T-helper 17 cell (primary cell): ENCODE measurements around the gene RLN2. TPM values are rescaled to one million over a fixed set of nuclear protein-coding genes. Genes with fewer than 3 reads are reported as not detected.

Experiments
- ATAC-seq: fragments of 150-1000 bp; cut with Tn5 transposase; 2 replicates; pipeline ENCODE4 v1.10.0; 2021; ENCODE audit warnings: mild to moderate bottlenecking, moderate library complexity
- DNase-seq, 3 donors: peaks; one replicate each; pipeline versions ENCODE4 v3.0.0 to v3.0.0-alpha.2; 2020 to 2021
- H3K9me3 ChIP-seq: one replicate; pipeline ENCODE4 v1.7.0; 2013; ENCODE audit warnings: low read length, mild to moderate bottlenecking; ENCODE audit not compliant: control insufficient read depth, poor library complexity, severe bottlenecking
- H3K27ac Mint-ChIP-seq: one replicate; pipeline ENCODE4 v1.8.0; 2022; ENCODE audit warnings: mild to moderate bottlenecking, moderate library complexity, mixed read lengths
- H3K27me3 Mint-ChIP-seq: one replicate; pipeline ENCODE4 v1.8.0; 2022; ENCODE audit warnings: mixed read lengths
- H3K36me3 Mint-ChIP-seq: one replicate; pipeline ENCODE4 v1.8.0; 2022; ENCODE audit warnings: low read depth, mixed read lengths
- H3K4me1 Mint-ChIP-seq: one replicate; pipeline ENCODE4 v1.8.0; 2022; ENCODE audit warnings: mild to moderate bottlenecking, mixed read lengths
- H3K4me3 Mint-ChIP-seq: one replicate; pipeline ENCODE4 v1.8.0; 2022; ENCODE audit warnings: mild to moderate bottlenecking, moderate library complexity, mixed read lengths
- total RNA-seq, 4 donors: library from RNA in 2 of 4; stranded (reverse) in 2 of 4; gene quantifications; one replicate each; pipeline ENCODE4 v1.2.3 and lab custom pipeline; 2022 to 2026

Gene RLN2
- total RNA-seq, 2 donors from 2014 or later = 1.3 to 1.8 TPM

DNA sequence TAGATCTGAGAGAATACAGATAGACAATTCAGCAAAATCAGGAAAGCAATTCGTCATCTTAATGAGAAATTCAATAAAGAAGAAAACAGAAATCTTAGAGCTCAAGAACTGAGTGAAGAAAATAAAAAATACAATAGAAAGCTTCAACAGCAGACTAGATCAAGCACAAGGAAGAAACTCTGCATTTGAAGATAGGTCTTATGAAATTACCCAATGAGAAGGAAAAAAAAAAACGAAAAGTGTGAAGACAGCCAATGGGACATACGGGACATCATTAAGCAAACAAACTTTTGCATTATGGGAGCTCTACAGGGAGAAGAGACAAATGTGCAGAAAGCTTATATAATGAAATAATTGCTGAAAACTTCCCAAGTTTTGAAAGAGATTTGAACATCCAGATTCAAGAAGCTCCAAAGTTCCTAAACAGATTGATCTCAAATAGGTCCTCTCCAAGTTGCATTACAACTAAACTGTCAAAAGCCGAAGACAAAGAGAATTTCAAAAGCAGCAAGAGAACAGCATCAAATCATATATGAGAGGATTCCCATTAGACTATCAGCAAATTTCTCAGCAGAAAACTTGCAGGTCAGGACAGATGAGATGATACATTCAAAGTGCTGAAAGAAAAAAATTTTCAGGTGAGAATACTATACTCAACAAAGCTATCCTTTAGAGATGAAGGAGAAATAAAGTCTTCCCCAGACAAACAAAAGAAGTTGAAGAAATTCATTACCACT lies 10.8 kb upstream of the RLN2 start:
- Mint-ChIP-seq H3K4me3 (no peak overlapping the region), H3K4me1 (no peaks in the 10 kb centered on the region), H3K27ac (no peak overlapping the region), H3K27me3 (no peaks in the 10 kb centered on the region), H3K36me3 (peaks cover 14% of the 10 kb centered on the region)
- DNase-seq (no peak), ATAC-seq (no peak)
- peaks cover 8% of the 10 kb centered on the region for H3K9me3 ChIP-seq

DNA sequence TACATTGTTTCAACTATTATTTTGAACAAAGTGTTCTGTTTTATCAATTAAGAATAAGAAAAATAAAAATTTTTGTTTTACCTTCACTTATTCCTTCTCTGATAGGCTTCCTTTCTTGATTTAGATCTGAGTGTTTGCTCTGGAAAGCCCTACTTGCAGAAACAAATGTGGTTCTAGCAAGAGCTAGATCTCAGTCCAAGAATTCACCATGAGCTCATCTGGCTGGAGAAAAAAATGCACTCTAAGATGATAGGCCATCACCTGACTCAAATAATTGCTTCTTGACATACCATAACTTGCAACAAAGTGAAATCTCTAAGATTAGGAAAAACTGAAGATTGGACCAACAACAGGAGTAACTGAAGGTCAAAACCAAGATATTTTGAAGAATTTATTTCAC lies 6.3 kb upstream of the RLN2 start:
- H3K36me3 Mint-ChIP-seq = peaks cover 9% of the 10 kb centered on the region
- no peaks in the 10 kb centered on the region for H3K27me3 Mint-ChIP-seq
- DNase-seq (no peak), ATAC-seq (no peak)
- H3K4me1 Mint-ChIP-seq = peaks cover 16% of the 10 kb centered on the region
- no peak overlapping the region for H3K4me3 Mint-ChIP-seq
- no peak overlapping the region for H3K27ac Mint-ChIP-seq
- peaks cover 8% of the 10 kb centered on the region for H3K9me3 ChIP-seq

DNA sequence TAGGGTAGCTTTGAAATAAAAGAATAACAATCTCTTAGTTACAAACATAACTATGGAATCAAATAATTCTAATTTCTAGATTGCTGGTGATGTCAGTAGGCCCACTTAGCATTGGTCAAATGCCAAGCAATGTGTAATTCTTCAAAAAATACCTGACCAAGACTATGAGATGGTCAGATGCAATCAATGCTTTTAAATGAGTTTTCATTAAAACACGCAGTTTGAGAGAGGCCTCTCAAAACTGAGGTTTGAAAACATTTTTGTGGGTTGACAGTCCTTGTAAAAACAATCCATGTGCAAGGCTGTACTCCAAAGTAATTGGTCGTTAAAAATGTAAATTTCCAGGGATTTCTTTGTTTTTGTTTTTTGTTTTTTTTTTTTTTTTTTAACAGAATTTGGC lies 1.2 kb upstream of the RLN2 start:
- Mint-ChIP-seq H3K36me3 (peaks cover 3% of the 10 kb centered on the region), H3K4me3 (no peak overlapping the region), H3K4me1 (peaks cover 27% of the 10 kb centered on the region), H3K27me3 (no peaks in the 10 kb centered on the region), H3K27ac (no peak overlapping the region)
- H3K9me3 ChIP-seq = no peaks in the 10 kb centered on the region
- DNase-seq (no peak), ATAC-seq (no peak)

DNA sequence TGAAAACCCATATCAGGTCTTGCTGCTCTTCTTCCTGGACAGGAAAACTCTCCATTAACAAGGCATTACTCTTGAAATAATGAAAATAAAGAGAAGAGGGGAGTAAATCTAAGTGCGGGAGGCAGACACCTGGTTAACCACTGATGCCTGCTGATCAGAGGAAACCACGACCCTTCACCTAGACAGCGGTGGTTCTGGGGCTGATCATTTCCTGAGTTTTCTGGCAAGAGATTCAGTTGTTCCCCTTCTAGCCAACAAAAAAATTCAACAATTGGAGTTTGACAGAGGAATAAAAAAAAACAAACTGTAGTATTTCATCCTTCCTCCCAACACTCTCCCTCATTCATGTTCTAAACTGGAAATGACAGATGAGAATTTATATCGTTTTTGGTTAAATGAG lies 3.0 kb downstream of the RLN2 start:
- H3K36me3 Mint-ChIP-seq = no peaks in the 10 kb centered on the region
- H3K4me3 Mint-ChIP-seq = no peak overlapping the region
- H3K9me3 ChIP-seq = no peaks in the 10 kb centered on the region
- H3K27ac Mint-ChIP-seq = peak overlapping the region; percentile 29
- DNase-seq (no peak), ATAC-seq (peak; percentile 17)
- peaks cover 13% of the 10 kb centered on the region for H3K4me1 Mint-ChIP-seq
- no peaks in the 10 kb centered on the region for H3K27me3 Mint-ChIP-seq

DNA sequence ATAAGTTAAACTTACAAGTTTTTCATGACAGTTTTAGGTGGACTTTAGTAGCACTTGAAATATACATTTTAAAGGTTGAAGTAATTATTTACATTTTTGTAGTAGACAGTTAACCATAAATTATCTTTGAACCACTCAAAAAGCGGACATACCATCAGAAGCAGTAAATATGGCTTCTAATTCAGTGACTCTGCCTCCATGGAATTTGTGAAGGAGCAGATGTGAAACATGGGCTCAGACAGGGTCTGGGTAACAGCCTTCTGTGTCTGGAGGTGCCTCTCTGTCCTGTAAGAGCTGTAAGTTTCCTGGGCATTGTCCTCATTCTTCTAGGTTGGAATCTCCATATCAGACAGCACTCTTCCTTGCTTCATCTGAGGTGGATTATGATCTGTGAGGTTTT lies 12.4 kb downstream of the RLN2 start:
- no peak for DNase-seq
- Mint-ChIP-seq H3K4me3 (no peak overlapping the region), H3K36me3 (peaks cover 2% of the 10 kb centered on the region), H3K4me1 (no peaks in the 10 kb centered on the region), H3K27ac (no peak overlapping the region), H3K27me3 (no peaks in the 10 kb centered on the region)
- no peak for ATAC-seq
- no peaks in the 10 kb centered on the region for H3K9me3 ChIP-seq

DNA sequence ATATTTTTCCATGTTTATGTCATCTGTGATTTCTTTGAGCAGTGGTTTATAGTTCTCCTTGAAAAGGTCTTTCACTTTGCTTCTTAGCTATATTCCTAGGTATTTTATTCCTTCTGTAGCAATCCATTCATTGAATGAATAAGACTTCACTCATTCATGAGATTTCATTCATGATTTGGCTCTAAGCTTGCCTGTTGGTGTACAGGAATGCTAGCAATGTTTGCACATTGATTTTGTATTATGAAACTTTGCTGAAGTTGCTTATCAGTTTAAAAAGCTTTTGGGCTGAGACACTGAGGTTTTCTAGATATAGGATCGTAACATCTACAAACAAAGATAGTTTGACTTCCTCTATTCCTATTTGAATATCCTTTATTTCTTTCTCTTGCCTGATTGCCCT lies 15.9 kb downstream of the RLN2 start:
- no peaks in the 10 kb centered on the region for H3K9me3 ChIP-seq

DNA sequence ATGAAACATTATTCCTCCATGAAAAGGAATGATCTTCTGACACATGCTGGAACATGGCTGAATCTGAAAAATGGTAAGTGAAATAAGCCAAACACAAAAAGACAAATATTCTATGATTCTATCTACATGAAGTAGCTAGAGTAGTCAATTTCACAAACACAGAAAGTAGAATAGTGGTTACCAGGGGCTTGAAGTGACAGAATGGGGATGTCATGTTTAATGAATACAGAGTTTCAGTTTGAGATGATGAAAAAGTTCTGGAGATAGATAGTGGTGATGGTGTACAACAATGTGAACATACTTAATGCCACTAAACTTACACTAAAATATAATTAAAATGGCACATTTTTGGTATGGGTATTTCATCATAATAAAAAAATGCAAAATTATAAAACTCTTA lies 18.3 kb downstream of the RLN2 start:
- Mint-ChIP-seq H3K27me3 (no peaks in the 10 kb centered on the region), H3K36me3 (no peaks in the 10 kb centered on the region), H3K27ac (no peak overlapping the region), H3K4me1 (peaks cover 2% of the 10 kb centered on the region), H3K4me3 (no peak overlapping the region)
- ATAC-seq = no peak
- H3K9me3 ChIP-seq = no peaks in the 10 kb centered on the region
- no peak for DNase-seq

More for the DNA sequence above, 15.9 kb downstream of the RLN2 start:
- ATAC-seq (no peak), DNase-seq (no peak)
- H3K27me3 Mint-ChIP-seq = no peaks in the 10 kb centered on the region
- H3K4me1 Mint-ChIP-seq = peaks cover 2% of the 10 kb centered on the region
- H3K36me3 Mint-ChIP-seq = no peaks in the 10 kb centered on the region
- H3K4me3 Mint-ChIP-seq = no peak overlapping the region
- H3K27ac Mint-ChIP-seq = no peak overlapping the region

DNA sequence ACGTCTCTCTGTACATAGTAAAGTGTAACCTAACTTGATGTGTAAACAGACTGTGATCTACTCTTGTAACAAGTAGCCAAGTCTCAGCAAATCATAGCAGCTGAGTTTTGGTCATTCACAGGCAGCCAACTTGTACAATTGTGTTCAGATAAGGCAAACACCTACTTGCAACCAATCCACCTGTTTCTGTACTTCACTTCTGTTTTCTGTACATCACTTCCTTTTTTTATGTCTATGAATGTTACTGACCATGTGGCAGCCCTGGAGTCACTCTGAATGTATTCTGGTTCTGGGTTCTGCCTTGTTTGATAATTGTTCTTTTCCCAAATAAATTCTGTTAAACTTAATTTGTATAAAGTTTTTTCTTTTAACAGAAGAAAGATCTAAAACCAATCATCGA lies 26.0 kb downstream of the RLN2 start:
- Mint-ChIP-seq H3K4me3 (no peak overlapping the region), H3K27me3 (no peaks in the 10 kb centered on the region), H3K27ac (no peak overlapping the region), H3K4me1 (no peaks in the 10 kb centered on the region), H3K36me3 (no peaks in the 10 kb centered on the region)
- no peak for DNase-seq
- no peak for ATAC-seq
- H3K9me3 ChIP-seq = no peaks in the 10 kb centered on the region

DNA sequence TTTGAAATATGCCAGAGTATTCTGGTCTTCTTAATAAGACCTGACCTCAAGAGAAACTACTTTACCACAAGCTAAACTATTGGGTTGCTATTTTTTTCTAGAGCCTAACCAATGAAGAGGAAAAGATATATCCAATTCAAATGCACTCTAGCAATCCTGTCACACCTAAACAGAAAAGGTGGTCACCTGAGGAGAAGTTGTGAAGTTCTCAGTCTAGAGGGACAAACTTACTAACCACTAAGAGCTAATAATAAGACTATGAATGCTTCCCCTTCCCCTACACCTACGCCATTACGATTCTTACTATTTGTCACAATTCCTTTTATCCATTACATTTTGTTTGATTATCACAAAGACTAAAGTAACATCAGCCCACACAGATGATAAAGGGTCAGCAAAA lies 29.7 kb downstream of the RLN2 start:
- ATAC-seq = no peak
- H3K27ac Mint-ChIP-seq = no peak overlapping the region

DNA sequence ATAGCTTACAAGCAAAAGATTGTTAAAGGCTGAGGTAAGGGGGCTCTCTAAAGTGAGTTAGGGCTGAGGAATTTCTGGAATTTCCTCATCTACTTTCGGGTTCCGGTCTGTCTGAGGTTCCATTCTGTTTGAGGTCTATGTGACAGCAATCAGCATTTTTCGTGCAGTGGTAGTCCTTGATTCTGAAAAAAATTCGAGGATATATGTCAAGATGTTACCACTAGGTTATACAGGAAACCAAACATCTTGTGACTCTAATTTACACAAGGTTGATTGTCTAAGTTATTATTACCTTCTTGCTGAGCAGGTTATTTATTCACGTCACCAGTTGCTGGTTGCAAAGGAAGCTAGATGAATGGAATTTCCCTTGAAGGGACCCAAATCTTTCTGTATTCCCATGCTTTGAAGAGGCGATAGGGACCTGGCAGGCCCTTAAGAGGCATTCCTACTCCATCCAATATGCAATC lies 35.2 kb downstream of the RLN2 start:
- peaks cover 10% of the 10 kb centered on the region for H3K27me3 Mint-ChIP-seq
- H3K4me1 Mint-ChIP-seq = peaks cover 8% of the 10 kb centered on the region
- ATAC-seq (no peak), DNase-seq (no peak)
- H3K36me3 Mint-ChIP-seq = no peaks in the 10 kb centered on the region
- no peak overlapping the region for H3K4me3 Mint-ChIP-seq
- no peaks in the 10 kb centered on the region for H3K9me3 ChIP-seq
- H3K27ac Mint-ChIP-seq = no peak overlapping the region

More for the DNA sequence above, 29.7 kb downstream of the RLN2 start:
- H3K27me3 Mint-ChIP-seq = peaks cover 10% of the 10 kb centered on the region
- no peaks in the 10 kb centered on the region for H3K4me1 Mint-ChIP-seq
- no peaks in the 10 kb centered on the region for H3K9me3 ChIP-seq
- no peaks in the 10 kb centered on the region for H3K36me3 Mint-ChIP-seq
- H3K4me3 Mint-ChIP-seq = no peak overlapping the region
- DNase-seq = no peak

DNA sequence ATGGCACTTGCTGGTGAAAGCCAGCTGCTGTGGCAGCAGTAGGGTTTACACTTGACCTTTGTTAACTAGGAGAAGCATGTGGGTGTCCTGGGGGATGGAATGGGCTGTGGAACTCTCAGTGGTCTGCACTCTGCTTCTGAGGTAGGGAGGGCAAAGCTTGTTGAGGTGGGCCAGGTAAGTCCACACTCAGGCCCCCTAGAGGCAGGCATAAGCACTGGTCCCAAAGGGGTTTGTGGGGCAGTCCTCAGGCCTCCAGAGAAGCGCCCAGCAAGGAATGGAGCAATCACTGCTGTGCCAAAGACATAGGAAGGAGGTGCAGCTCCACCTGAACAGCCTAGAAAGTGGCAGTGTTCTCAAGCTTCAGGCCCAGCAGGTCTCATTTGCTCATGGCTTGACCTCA lies 38.6 kb downstream of the RLN2 start:
- Mint-ChIP-seq H3K36me3 (no peaks in the 10 kb centered on the region), H3K4me1 (peaks cover 8% of the 10 kb centered on the region), H3K4me3 (no peak overlapping the region), H3K27me3 (peaks cover 3% of the 10 kb centered on the region), H3K27ac (no peak overlapping the region)
- DNase-seq = no peak
- H3K9me3 ChIP-seq = no peaks in the 10 kb centered on the region
- ATAC-seq = no peak

DNA sequence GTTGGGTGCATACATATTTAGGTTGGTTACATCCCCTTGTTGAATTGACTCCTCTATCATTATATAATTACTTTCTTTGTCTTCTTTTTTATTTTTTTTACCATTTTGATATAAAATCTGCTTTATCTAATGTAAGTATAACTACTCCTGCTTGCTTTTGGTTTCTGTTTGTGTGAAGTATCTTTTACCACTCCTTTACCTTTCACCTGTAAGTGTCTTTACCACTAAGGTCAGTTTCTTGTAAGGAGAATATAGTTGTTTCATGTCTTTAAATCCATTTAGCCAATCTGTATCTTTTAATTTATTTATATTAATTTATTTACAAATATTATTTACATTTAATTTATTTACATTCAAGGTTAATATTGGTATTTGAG lies 40.3 kb downstream of the RLN2 start:
- no peaks in the 10 kb centered on the region for H3K9me3 ChIP-seq
- no peak overlapping the region for H3K27ac Mint-ChIP-seq
- H3K4me3 Mint-ChIP-seq = peak overlapping the region; percentile 46
- H3K4me1 Mint-ChIP-seq = peaks cover 8% of the 10 kb centered on the region
- H3K27me3 Mint-ChIP-seq = no peaks in the 10 kb centered on the region
- ATAC-seq (no peak), DNase-seq (no peak)
- no peaks in the 10 kb centered on the region for H3K36me3 Mint-ChIP-seq

DNA sequence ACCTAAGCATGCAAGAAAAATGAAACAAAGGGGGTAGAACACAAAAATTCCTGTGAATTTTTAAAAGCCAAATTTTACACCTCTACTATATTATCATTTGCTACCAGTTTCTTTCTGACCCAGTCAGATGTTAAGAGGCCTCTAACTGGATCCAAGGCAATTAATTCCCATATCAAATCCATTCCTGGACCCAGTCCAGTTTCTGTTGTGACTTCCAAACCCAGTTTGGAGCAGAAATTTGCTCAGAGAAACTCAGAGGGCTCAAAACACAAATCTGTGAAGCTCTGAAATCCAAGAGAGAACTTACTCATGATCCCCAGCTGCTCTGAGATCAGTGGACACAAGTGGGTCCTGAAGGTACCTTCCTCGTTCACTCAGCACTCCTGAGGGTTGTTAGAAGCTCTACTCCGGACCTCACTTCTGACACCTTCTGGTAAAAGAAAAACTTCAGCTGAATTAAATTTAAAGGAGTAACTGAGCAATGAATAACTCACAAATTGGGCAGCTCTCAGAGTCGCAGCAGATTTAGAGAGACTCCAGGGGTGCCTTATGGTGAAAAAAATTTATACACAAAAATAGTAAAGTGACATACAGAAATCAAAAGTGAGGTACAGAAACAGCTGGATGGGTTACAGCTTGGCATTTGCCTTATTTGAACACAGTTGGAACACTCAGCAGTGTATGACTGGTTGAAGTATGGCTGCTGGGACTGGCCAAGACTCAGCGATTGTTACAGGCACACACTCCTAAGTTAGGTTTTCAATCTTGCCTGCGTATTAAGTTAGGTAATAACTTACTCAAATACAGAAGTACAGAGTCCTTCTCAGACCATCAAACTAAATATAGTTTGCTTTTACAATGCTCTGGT lies 40.9 kb downstream of the RLN2 start:
- no peaks in the 10 kb centered on the region for H3K9me3 ChIP-seq
- H3K4me3 Mint-ChIP-seq = no peak overlapping the region
- no peaks in the 10 kb centered on the region for H3K36me3 Mint-ChIP-seq
- peak overlapping the region; percentile 27 for H3K27ac Mint-ChIP-seq
- ATAC-seq (no peak), DNase-seq (no peak)
- no peaks in the 10 kb centered on the region for H3K27me3 Mint-ChIP-seq
- peaks cover 8% of the 10 kb centered on the region for H3K4me1 Mint-ChIP-seq
